ENCODE results near the gene MND1. TPM values are rescaled to one million over a fixed set of nuclear protein-coding genes. Genes with fewer than 3 reads are reported as not detected.

The MND1 gene
- total RNA-seq, 1 experiment from 2014 or later: 7.9 TPM

GRCh38 chr4:153394945-153395344, 50.5 kb downstream of the MND1 start:
- Histone ChIP-seq H3K4me3 (ENCODE audit: low read length) (no peak overlapping the region), H3K9ac (ENCODE audit: low read length) (no peak overlapping the region), H3K9me3 (ENCODE audit: low read length) (no peaks in the 10 kb centered on the region), H3K9me2 (replicated peaks; ENCODE audit: low read length) (no peaks in the 10 kb centered on the region), H3K4me2 (ENCODE audit: low read length) (no peak overlapping the region), H4K20me1 (ENCODE audit: low read length) (no peaks in the 10 kb centered on the region), H3K79me2 (ENCODE audit: low read length) (no peaks in the 10 kb centered on the region), H3K36me3 (ENCODE audit: low read depth, low read length) (no peaks in the 10 kb centered on the region), H3F3A (ENCODE audit: low read length, unreplicated experiment) (no peaks in the 10 kb centered on the region), H3K27me3 (ENCODE audit: low read length) (no peaks in the 10 kb centered on the region), H3K4me1 (ENCODE audit: insufficient read depth, low read length) (no peaks in the 10 kb centered on the region), H3K27ac (ENCODE audit: low read length) (no peak overlapping the region), H2AFZ (ENCODE audit: low read length) (no peak overlapping the region)
- DNase-seq (peak; percentile 17), ATAC-seq (peak; percentile 79)
- ChIA-PET POLR2A (ENCODE audit: unreplicated experiment) (no interaction called here), CTCF (no interaction called here)
- BruUV-seq (replicated peaks): no TSS peak
- TF ChIP-seq CTCF (conservative IDR thresholded peaks at IDR 0.05; ENCODE audit: low read depth, low read length) (no peak), EZH2 (IDR thresholded peaks at IDR 0.05; ENCODE audit: low read length, unreplicated experiment) (no peak), EZH2phosphoT487 (IDR thresholded peaks at IDR 0.05; ENCODE audit: borderline replicate concordance, low read length) (no peak)
- intact Hi-C loops (cut with micrococcal nuclease): no loop called here

- no peak for TF ChIP-seq EZH2phosphoT487 (IDR thresholded peaks at IDR 0.05; ENCODE audit: borderline replicate concordance, low read length)
- TF ChIP-seq EZH2 (IDR thresholded peaks at IDR 0.05; ENCODE audit: low read length, unreplicated experiment): no peak
- TF ChIP-seq CTCF (conservative IDR thresholded peaks at IDR 0.05; ENCODE audit: low read depth, low read length): no peak
- intact Hi-C loops (cut with micrococcal nuclease): no loop called here
- Histone ChIP-seq H3K4me2 (ENCODE audit: low read length) (no peak overlapping the region), H3K27ac (ENCODE audit: low read length) (no peak overlapping the region), H3K9me2 (replicated peaks; ENCODE audit: low read length) (no peaks in the 10 kb centered on the region), H3K4me1 (ENCODE audit: insufficient read depth, low read length) (no peaks in the 10 kb centered on the region), H4K20me1 (ENCODE audit: low read length) (no peaks in the 10 kb centered on the region), H3K9me3 (ENCODE audit: low read length) (no peaks in the 10 kb centered on the region), H3K9ac (ENCODE audit: low read length) (no peak overlapping the region), H3K27me3 (ENCODE audit: low read length) (no peaks in the 10 kb centered on the region), H3K4me3 (ENCODE audit: low read length) (no peak overlapping the region), H2AFZ (ENCODE audit: low read length) (no peak overlapping the region), H3K79me2 (ENCODE audit: low read length) (no peaks in the 10 kb centered on the region), H3F3A (ENCODE audit: low read length, unreplicated experiment) (no peaks in the 10 kb centered on the region), H3K36me3 (ENCODE audit: low read depth, low read length) (no peaks in the 10 kb centered on the region)
- no TSS peak for BruUV-seq (replicated peaks)
- ATAC-seq (no peak), DNase-seq (no peak)
- ChIA-PET POLR2A (ENCODE audit: unreplicated experiment) (no interaction called here), CTCF (no interaction called here)
These were observed 54.2 kb downstream of the MND1 start for GRCh38 chr4:153398713-153399112.

- TF ChIP-seq EZH2phosphoT487 (IDR thresholded peaks at IDR 0.05; ENCODE audit: borderline replicate concordance, low read length): no peak
- TF ChIP-seq CTCF (conservative IDR thresholded peaks at IDR 0.05; ENCODE audit: low read depth, low read length): no peak
- TF ChIP-seq EZH2 (IDR thresholded peaks at IDR 0.05; ENCODE audit: low read length, unreplicated experiment): no peak
- no peaks in the 10 kb centered on the region for H3K4me1 ChIP-seq (ENCODE audit: insufficient read depth, low read length)
- no TSS peak for BruUV-seq (replicated peaks)
- ATAC-seq (no peak), DNase-seq (no peak)
- H3K4me3 ChIP-seq (ENCODE audit: low read length): no peak overlapping the region
- no peaks in the 10 kb centered on the region for H3K79me2 ChIP-seq (ENCODE audit: low read length)
- ChIA-PET POLR2A (ENCODE audit: unreplicated experiment) (no interaction called here), CTCF (no interaction called here)
- H3K27me3 ChIP-seq (ENCODE audit: low read length): no peaks in the 10 kb centered on the region
- no peak overlapping the region for H3K9ac ChIP-seq (ENCODE audit: low read length)
- intact Hi-C loops (cut with micrococcal nuclease): no loop called here
- H3K4me2 ChIP-seq (ENCODE audit: low read length): no peak overlapping the region
- H3K9me3 ChIP-seq (ENCODE audit: low read length): no peaks in the 10 kb centered on the region
- no peaks in the 10 kb centered on the region for H3K9me2 ChIP-seq (replicated peaks; ENCODE audit: low read length)
- H2AFZ ChIP-seq (ENCODE audit: low read length): no peak overlapping the region
- no peak overlapping the region for H3K27ac ChIP-seq (ENCODE audit: low read length)
- H3K36me3 ChIP-seq (ENCODE audit: low read depth, low read length): no peaks in the 10 kb centered on the region
- no peaks in the 10 kb centered on the region for H3F3A ChIP-seq (ENCODE audit: low read length, unreplicated experiment)
- H4K20me1 ChIP-seq (ENCODE audit: low read length): no peaks in the 10 kb centered on the region
These were observed 54.9 kb downstream of the MND1 start for GRCh38 chr4:153399358-153399757.
